ENCODE measurements around the gene ANKRD23. TPM values are rescaled to one million over a fixed set of nuclear protein-coding genes. Genes with fewer than 3 reads are reported as not detected.

ANKRD23 gene
- total and polyA plus RNA-seq, 2 of the 8 experiments (the other 6 are each of a cell fraction or from before 2014, with no cell fraction given): 3.4 to 3.5 TPM

DNA sequence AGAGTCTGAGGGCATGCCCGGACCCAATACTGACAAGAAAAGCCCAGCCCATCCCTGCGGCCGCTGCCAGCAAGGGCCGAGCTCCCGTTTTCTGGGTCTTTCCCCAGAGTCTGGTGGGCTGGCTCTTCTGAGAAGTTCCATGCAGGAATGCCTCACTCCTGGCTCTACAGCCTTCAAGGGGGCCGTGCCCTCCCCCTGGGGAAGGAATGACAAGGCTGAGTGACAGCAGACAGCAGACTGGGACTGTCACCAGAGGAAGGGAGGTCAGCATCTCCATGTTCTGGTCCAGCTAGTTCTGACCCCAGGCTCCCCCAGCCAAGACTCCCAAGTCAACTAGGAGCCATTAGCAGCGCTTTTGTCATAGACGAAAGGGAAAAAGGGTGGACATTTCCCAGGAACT, 39.1 kb upstream of the ANKRD23 start:
- peaks cover 0 to 2% (median under 1%) of the 10 kb centered on the region in 4 experiments; a peak in 2 of 7 replicates for H3K27me3 ChIP-seq (replicated peaks in 1 of 4; ENCODE audit: control insufficient read depth in 3 of 4, extremely low read depth in 1 of 4, insufficient read depth in 3 of 4, low read length in 3 of 4)
- H3K36me3 ChIP-seq (ENCODE audit: control insufficient read depth in 2 of 4, insufficient read depth in 4 of 4, low read length in 3 of 4): no peaks in the 10 kb centered on the region
- no peak overlapping the region for H3K9ac ChIP-seq (replicated peaks in 1 of 4; ENCODE audit: extremely low read depth in 1 of 4, low read depth in 3 of 4, low read length in 3 of 4)
- no peak overlapping the region for H4K5ac ChIP-seq (ENCODE audit: insufficient read length, low read depth, low read length)
- H3K27ac ChIP-seq (ENCODE audit: low read depth, low read length): no peak overlapping the region
- H3K9me3 ChIP-seq (ENCODE audit: insufficient read depth in 2 of 2, low read depth in 1 of 2, low read length in 1 of 2): no peaks in the 10 kb centered on the region
- H3K4me1 ChIP-seq (replicated peaks in 1 of 4; ENCODE audit: control insufficient read depth in 3 of 4, insufficient read depth in 4 of 4, low read length in 3 of 4): peaks cover 3 to 26% (median 13%) of the 10 kb centered on the region in 4 experiments
- ChIA-PET CTCF (ENCODE audit: partially characterized antibody) (interaction anchor here (0.7 to 4.1 kb wide), 11 partner anchors 9 to 78 kb away, joined by 3 to 27 read pairs (median 4); partner anchors contain the start of genes ANKRD39 and SEMA4C), POLR2A (ENCODE audit: partially characterized antibody) (interaction anchor here (0.9 to 4.9 kb wide), 6 partner anchors 8 to 66 kb away, joined by 3 to 25 read pairs (median 6); partner anchors contain the start of gene ANKRD39)
- H3K4ac ChIP-seq (replicated peaks; ENCODE audit: insufficient read length, low read depth, low read length): no peak overlapping the region
- peak overlapping the region; percentile 66; the same call in 1 of the 2 replicates for H2BK15ac ChIP-seq (ENCODE audit: low read length)
- no peak overlapping the region for H2BK120ac ChIP-seq (replicated peaks; ENCODE audit: low read depth, low read length)
- peak overlapping the region; percentile 99 for H2BK20ac ChIP-seq (ENCODE audit: low read length)
- no peak overlapping the region for H3K4me2 ChIP-seq (ENCODE audit: insufficient read depth in 1 of 2, low read depth in 2 of 2, low read length in 2 of 2)
- no peak overlapping the region for H4K8ac ChIP-seq (ENCODE audit: extremely low read depth, insufficient read depth, low read length)
- H3K14ac ChIP-seq (ENCODE audit: insufficient read length): no peak overlapping the region
- H3K79me1 ChIP-seq (ENCODE audit: low read depth, low read length): no peaks in the 10 kb centered on the region
- H2BK5ac ChIP-seq (ENCODE audit: low read depth, low read length): peak overlapping the region; percentile 95; the same call in 1 of the 2 replicates
- 92% methylated on average over 8 of the region's 8 CpGs; no CpG with 5 or more reads in 1 of the 2 experiments for WGBS, 2 experiments (ENCODE audit: extremely low coverage in 1 of 2, insufficient coverage in 1 of 2, insufficient read length in 1 of 2, insufficient replicate concordance in 2 of 2, low coverage in 1 of 2, low lambda C conversion rate in 2 of 2, missing lambda C conversion rate in 1 of 2)
- DNase-seq (ENCODE audit: low read depth in 1 of 2, low spot score in 2 of 2) (no peak), FAIRE-seq (no peak)
- peak overlapping the region; percentile 95; the same call in 1 of the 2 replicates for H2AK5ac ChIP-seq (ENCODE audit: low read depth, low read length)
- H3K18ac ChIP-seq (ENCODE audit: extremely low read depth, low read length): peak overlapping the region; percentile 99
- peak overlapping the region; percentile 100 for H2BK12ac ChIP-seq (ENCODE audit: low read depth, low read length)
- no peak overlapping the region for H3K4me3 ChIP-seq (ENCODE audit: extremely low read depth in 1 of 4, insufficient read depth in 2 of 4, low read depth in 3 of 4, low read length in 4 of 4)
- peaks cover 2% of the 10 kb centered on the region; the same call in 1 of the 2 replicates for H3K23me2 ChIP-seq (ENCODE audit: low read depth, low read length)
- H3K56ac ChIP-seq (replicated peaks; ENCODE audit: insufficient read length, low read depth, low read length): no peak overlapping the region
- H2AFZ ChIP-seq (ENCODE audit: low read length): no peak overlapping the region
- H3K79me2 ChIP-seq (ENCODE audit: control insufficient read depth in 1 of 2, insufficient read depth in 2 of 2, low read length in 2 of 2): no peaks in the 10 kb centered on the region
- no peak overlapping the region for H3K23ac ChIP-seq (ENCODE audit: insufficient read length)
- H4K20me1 ChIP-seq (replicated peaks in 1 of 2; ENCODE audit: control insufficient read depth in 1 of 2, insufficient read depth in 2 of 2, low read length in 2 of 2): no peaks in the 10 kb centered on the region
- H4K91ac ChIP-seq (replicated peaks; ENCODE audit: insufficient read length, low read length): peak overlapping the region; percentile 99
- TF ChIP-seq, protein P1, sequence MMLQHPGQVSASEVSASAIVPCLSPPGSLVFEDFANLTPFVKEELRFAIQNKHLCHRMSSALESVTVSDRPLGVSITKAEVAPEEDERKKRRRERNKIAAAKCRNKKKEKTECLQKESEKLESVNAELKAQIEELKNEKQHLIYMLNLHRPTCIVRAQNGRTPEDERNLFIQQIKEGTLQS (IDR thresholded peaks at IDR 0.05; ENCODE audit: insufficient read depth, low read depth, low read length): no peak
- no peak for TF ChIP-seq POLR2AphosphoS5 (IDR thresholded peaks at IDR 0.05; ENCODE audit: low read depth, low read length)
- no peak for TF ChIP-seq SIRT6 (IDR thresholded peaks at IDR 0.05; ENCODE audit: low read length)
- TF ChIP-seq CEBPB (IDR thresholded peaks at IDR 0.05; ENCODE audit: low read depth, low read length): no peak
- TF ChIP-seq E2F6 (IDR thresholded peaks at IDR 0.05): no peak
- no peak for TF ChIP-seq HDAC2 (IDR thresholded peaks at IDR 0.05; ENCODE audit: borderline replicate concordance in 1 of 2, low read depth in 2 of 2, low read length in 2 of 2)
- no peak for TF ChIP-seq TEAD4 (IDR thresholded peaks at IDR 0.05; ENCODE audit: low read depth, low read length)
- no peak for TF ChIP-seq RAD21 (IDR thresholded peaks at IDR 0.05 in 1 of 2, conservative IDR thresholded peaks at IDR 0.05 in 1 of 2; ENCODE audit: low read depth in 2 of 2, low read length in 2 of 2)
- no peak for TF ChIP-seq SP2 (IDR thresholded peaks at IDR 0.05; ENCODE audit: low read length)
- TF ChIP-seq TBP (IDR thresholded peaks at IDR 0.05; ENCODE audit: low read depth, low read length): no peak

All from H1 (cell line).